ENCODE measurements around the gene ABCC6.

DNA sequence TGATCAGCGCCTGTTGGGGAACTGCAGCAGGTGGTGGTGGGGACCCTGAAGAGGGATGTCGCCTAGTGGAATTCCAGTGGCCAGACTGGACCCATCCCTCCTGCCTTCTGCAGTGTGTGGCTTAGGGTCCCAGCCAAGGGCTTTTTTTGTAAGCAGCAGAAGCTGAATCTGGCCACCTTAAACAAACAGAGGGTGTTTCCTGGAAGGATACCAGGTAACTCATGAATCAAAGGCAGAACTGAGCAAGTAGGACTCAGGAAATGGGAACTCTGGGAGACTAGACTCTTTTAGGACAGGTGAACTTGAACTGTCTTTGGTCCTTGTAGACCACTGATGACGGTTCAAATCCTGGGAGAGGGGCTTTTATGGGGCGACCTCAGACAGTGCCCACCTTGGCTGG is 124.0 kb downstream of the ABCC6 start:
- no peak for TF ChIP-seq GATAD2A (CRISPR knock-in tag; IDR thresholded peaks at IDR 0.05)
- TF ChIP-seq ARNT (IDR thresholded peaks at IDR 0.05), result no peak
- TF ChIP-seq HDAC2 (CRISPR knock-in tag; IDR thresholded peaks at IDR 0.05), result no peak
- TF ChIP-seq, protein P1, sequence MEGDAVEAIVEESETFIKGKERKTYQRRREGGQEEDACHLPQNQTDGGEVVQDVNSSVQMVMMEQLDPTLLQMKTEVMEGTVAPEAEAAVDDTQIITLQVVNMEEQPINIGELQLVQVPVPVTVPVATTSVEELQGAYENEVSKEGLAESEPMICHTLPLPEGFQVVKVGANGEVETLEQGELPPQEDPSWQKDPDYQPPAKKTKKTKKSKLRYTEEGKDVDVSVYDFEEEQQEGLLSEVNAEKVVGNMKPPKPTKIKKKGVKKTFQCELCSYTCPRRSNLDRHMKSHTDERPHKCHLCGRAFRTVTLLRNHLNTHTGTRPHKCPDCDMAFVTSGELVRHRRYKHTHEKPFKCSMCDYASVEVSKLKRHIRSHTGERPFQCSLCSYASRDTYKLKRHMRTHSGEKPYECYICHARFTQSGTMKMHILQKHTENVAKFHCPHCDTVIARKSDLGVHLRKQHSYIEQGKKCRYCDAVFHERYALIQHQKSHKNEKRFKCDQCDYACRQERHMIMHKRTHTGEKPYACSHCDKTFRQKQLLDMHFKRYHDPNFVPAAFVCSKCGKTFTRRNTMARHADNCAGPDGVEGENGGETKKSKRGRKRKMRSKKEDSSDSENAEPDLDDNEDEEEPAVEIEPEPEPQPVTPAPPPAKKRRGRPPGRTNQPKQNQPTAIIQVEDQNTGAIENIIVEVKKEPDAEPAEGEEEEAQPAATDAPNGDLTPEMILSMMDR (CRISPR knock-in tag; IDR thresholded peaks at IDR 0.05), result no peak

Measured in HepG2 (cell line).